Measurements from ENCODE around the gene AFF2. TPM values are rescaled to one million over a fixed set of nuclear protein-coding genes. Genes with fewer than 3 reads are reported as not detected.

AFF2 gene
- total RNA-seq, 1 donor from 2014 or later: 3.3 TPM

DNA sequence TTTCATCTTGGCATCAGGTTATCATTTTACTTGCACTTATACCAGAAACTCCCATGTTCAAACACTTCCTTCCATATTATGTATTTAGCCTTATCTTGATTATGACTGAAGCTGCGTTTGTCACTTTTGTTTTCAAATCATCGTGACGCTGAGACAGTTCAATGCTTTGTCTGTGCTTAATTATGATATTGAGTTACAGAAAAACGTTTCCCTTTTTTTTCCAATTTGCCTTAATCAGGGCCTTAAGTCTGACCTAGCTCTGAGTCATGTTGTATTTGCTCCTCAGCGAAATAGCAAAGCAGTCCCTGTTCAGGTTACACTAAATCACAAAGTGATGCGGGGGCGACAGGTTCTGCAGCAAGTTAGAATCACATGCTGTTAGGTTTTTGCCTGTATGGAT is 254.7 kb downstream of the AFF2 start:
- Mint-ChIP-seq H3K9me3 (no peaks in the 10 kb centered on the region), H3K4me1 (ENCODE audit: low read depth) (no peaks in the 10 kb centered on the region), H3K27ac (no peak overlapping the region), H3K4me3 (ENCODE audit: low read depth) (no peak overlapping the region), H3K27me3 (ENCODE audit: low read depth) (no peaks in the 10 kb centered on the region), H3K36me3 (ENCODE audit: low read depth) (no peaks in the 10 kb centered on the region)
- intact Hi-C loops (cut with micrococcal nuclease): no loop called here
- no peak for DNase-seq (ENCODE audit: low spot score)

DNA sequence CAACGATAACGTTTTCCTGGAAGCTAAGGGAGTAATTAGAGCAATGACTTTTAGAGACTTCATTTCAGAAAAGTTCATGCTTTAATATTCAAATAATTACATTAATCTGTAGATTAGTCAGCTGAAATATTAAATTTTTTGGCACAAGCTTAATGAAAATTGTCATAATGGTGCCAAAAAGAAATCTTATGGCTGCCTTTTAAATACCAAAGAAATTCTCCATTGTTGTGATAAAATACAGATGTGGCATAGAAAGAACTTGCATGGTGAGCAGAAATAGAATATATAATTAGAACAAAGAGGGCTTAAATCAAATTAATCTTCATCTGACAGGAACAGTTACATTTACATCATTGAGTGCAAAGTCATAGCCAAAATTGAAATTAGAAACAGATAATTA is 263.5 kb downstream of the AFF2 start:
- intact Hi-C loops (cut with micrococcal nuclease): no loop called here
- Mint-ChIP-seq H3K27me3 (ENCODE audit: low read depth) (no peaks in the 10 kb centered on the region), H3K9me3 (no peaks in the 10 kb centered on the region), H3K4me1 (ENCODE audit: low read depth) (no peaks in the 10 kb centered on the region), H3K4me3 (ENCODE audit: low read depth) (no peak overlapping the region), H3K36me3 (ENCODE audit: low read depth) (no peaks in the 10 kb centered on the region), H3K27ac (no peak overlapping the region)
- DNase-seq (ENCODE audit: low spot score): no peak

DNA sequence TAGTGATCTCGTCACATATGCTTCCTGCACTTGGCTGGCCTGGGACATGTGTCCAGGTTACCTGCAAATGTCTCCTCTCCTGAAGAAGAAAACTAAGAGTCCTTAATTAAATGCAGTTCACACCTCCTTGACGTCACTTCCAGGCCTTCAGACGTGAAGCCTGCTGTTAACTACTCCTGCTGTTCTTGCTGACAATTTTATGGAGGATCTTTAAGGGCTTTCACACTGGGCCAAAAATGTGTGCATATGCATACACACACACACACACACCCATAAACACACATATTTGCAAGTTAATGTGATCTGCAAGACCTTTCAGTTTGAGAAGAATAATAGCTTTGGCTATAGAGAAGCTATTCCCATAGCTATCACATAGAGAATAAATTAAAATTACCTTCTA is 267.9 kb downstream of the AFF2 start:
- Mint-ChIP-seq H3K36me3 (ENCODE audit: low read depth) (no peaks in the 10 kb centered on the region), H3K27me3 (ENCODE audit: low read depth) (no peaks in the 10 kb centered on the region), H3K27ac (no peak overlapping the region), H3K4me3 (ENCODE audit: low read depth) (no peak overlapping the region), H3K9me3 (no peaks in the 10 kb centered on the region), H3K4me1 (ENCODE audit: low read depth) (no peaks in the 10 kb centered on the region)
- intact Hi-C loops (cut with micrococcal nuclease): no loop called here
- DNase-seq (ENCODE audit: low spot score): no peak

DNA sequence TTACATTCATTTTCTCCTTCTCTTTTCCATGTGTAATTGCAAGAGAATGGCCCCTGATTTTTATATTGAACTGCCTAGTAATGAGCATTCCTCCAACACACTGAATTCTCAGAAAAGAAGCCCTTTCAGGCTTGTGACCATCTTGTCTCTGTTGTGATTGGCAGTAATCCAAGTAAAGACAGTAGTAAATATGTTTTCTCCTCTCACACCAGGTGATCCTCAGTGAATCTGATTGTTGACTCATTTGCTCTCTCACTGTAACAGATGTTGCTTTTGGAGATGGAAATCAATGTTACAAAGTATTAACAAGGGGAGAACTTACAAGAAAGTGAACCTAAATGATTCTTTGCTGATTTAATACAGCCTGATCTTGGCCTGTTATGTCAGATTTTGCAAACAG is 271.0 kb downstream of the AFF2 start:
- H3K4me1 Mint-ChIP-seq (ENCODE audit: low read depth): no peaks in the 10 kb centered on the region
- DNase-seq (ENCODE audit: low spot score): no peak
- H3K4me3 Mint-ChIP-seq (ENCODE audit: low read depth): no peak overlapping the region
- H3K27me3 Mint-ChIP-seq (ENCODE audit: low read depth): no peaks in the 10 kb centered on the region
- H3K27ac Mint-ChIP-seq: no peak overlapping the region
- H3K36me3 Mint-ChIP-seq (ENCODE audit: low read depth): no peaks in the 10 kb centered on the region
- intact Hi-C loops (cut with micrococcal nuclease): no loop called here
- no peaks in the 10 kb centered on the region for H3K9me3 Mint-ChIP-seq

DNA sequence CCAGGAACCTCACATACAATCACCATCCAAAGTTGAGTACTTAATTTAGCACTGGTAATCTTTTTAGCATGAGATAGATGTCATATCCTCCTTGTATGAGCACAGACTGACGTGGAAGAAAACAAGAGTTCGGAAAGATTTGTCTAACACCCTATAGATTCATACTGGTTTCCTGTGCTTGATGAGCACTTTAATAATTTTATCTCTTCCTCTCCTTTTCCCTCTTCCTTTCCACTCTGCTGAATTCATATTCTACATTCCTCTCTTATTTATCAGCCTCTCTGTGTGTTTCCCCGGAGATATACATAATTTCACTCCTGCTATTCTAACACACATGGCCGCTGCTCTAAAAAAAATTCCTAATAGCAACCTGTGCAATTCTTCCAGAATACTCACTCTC is 273.9 kb downstream of the AFF2 start:
- no peaks in the 10 kb centered on the region for H3K4me1 Mint-ChIP-seq (ENCODE audit: low read depth)

DNA sequence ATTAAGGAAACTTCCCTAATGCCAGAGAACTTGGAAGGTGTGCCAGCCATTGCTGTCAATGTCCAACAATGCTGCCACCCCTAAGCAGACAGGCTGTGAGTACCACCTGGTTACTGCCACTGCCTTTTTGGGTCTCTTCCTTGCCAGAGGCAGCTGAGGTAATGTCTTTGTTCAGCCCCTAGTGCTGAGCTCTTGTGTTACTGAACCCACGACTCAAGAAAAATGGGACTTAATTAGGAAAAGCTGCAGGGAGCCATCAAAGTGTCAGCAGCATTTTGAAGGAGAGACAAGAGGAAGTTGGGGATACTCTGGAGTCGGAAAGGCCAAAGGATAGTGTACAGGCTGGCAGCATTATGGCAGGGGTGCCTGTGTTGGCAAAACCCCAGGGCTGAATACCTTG is 283.7 kb downstream of the AFF2 start:
- H3K4me1 Mint-ChIP-seq (ENCODE audit: low read depth): no peaks in the 10 kb centered on the region
- no peaks in the 10 kb centered on the region for H3K27me3 Mint-ChIP-seq (ENCODE audit: low read depth)
- H3K4me3 Mint-ChIP-seq (ENCODE audit: low read depth): no peak overlapping the region
- intact Hi-C loops (cut with micrococcal nuclease): no loop called here
- H3K9me3 Mint-ChIP-seq: peaks cover 5% of the 10 kb centered on the region
- DNase-seq (ENCODE audit: low spot score): no peak
- H3K27ac Mint-ChIP-seq: no peak overlapping the region
- H3K36me3 Mint-ChIP-seq (ENCODE audit: low read depth): no peaks in the 10 kb centered on the region

More for the DNA sequence above, 273.9 kb downstream of the AFF2 start:
- intact Hi-C loops (cut with micrococcal nuclease): no loop called here
- Mint-ChIP-seq H3K9me3 (peaks cover 17% of the 10 kb centered on the region), H3K27ac (no peak overlapping the region), H3K27me3 (ENCODE audit: low read depth) (no peaks in the 10 kb centered on the region), H3K36me3 (ENCODE audit: low read depth) (no peaks in the 10 kb centered on the region), H3K4me3 (ENCODE audit: low read depth) (no peak overlapping the region)
- no peak for DNase-seq (ENCODE audit: low spot score)

DNA sequence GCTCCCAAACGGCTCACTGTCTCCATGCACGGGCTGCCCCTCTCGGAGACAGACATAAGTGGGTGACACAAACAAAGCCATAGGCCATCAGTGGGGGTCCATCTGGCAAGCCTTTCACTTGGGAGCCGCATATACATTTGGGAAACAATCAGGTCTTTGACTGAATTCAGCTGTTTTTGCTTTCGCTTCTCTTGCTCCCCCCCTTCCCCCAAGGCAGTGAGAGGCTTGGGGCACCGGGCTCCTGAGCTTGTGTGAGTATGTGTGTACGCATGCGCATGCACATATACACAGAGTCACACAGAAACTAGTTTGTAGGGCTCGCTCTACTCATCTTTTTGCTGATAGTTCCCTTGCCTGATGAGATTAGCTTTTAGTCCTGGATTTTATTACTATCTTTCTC is 284.4 kb downstream of the AFF2 start:
- Mint-ChIP-seq H3K27me3 (ENCODE audit: low read depth) (no peaks in the 10 kb centered on the region), H3K4me1 (ENCODE audit: low read depth) (no peaks in the 10 kb centered on the region), H3K9me3 (peaks cover 4% of the 10 kb centered on the region), H3K27ac (no peak overlapping the region), H3K36me3 (ENCODE audit: low read depth) (no peaks in the 10 kb centered on the region), H3K4me3 (ENCODE audit: low read depth) (no peak overlapping the region)
- DNase-seq (ENCODE audit: low spot score): no peak
- intact Hi-C loops (cut with micrococcal nuclease): no loop called here

DNA sequence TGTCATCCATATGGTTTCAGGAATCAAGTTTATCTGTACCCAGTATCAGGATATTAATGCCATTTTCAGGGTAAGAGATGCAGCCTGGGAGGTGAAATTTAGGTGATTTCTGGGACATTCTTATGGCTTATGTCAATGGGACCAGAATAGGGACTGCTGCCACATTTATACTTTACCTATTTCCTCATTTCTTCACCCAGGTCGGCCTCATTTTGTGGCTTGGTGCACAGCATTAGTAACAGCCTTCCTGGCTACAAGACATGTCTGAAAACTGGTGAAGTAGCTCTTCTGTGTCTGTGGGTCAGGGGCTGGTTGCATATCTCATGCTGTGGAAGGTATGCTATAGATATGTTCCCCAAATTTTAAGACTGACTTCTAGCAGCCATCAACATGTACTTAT is 284.8 kb downstream of the AFF2 start:
- Mint-ChIP-seq H3K36me3 (ENCODE audit: low read depth) (no peaks in the 10 kb centered on the region), H3K4me1 (ENCODE audit: low read depth) (no peaks in the 10 kb centered on the region), H3K9me3 (peaks cover 2% of the 10 kb centered on the region), H3K27ac (no peak overlapping the region), H3K4me3 (ENCODE audit: low read depth) (no peak overlapping the region), H3K27me3 (ENCODE audit: low read depth) (no peaks in the 10 kb centered on the region)
- intact Hi-C loops (cut with micrococcal nuclease): no loop called here
- DNase-seq (ENCODE audit: low spot score): no peak

DNA sequence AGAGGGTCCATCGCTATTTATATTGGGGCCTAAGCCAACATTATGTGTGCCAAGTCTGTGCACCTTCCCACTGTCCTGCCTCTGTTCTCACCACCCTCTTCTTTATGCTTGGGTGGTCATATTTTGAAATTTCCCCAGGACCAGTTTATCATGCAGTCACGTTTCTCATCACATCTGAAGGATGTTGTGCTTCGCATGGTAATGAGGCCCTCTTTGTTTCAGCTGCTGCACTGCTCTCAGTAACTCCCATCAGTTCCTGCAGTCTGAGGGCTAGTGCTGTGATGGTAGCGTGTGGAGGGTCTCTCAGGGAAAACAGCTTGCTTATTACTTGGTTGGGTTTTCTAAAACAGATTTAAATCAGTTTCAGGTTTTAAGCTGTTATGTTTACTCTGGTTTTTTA is 288.0 kb downstream of the AFF2 start:
- Mint-ChIP-seq H3K27ac (no peak overlapping the region), H3K4me1 (ENCODE audit: low read depth) (no peaks in the 10 kb centered on the region), H3K4me3 (ENCODE audit: low read depth) (no peak overlapping the region), H3K36me3 (ENCODE audit: low read depth) (no peaks in the 10 kb centered on the region), H3K9me3 (no peaks in the 10 kb centered on the region), H3K27me3 (ENCODE audit: low read depth) (no peaks in the 10 kb centered on the region)
- intact Hi-C loops (cut with micrococcal nuclease): no loop called here
- no peak for DNase-seq (ENCODE audit: low spot score)

DNA sequence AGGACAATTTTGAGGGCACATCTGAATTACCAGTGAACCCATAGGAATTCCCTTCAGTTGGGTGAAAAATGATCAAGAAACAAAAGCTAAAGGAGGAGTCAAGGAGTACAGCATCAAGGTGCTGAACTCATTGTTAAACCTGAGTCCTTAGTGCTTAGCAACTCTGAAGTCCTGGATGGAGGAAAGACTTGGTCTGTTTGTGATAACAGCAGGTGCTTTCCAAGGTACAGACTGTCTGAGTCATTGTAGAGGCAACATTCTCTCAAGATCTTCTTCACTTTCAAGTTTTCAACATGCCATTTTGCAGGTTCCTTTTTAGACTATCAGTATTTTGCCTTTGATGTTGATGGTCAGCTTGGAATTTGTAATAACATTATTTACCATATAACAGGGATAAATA is 293.9 kb downstream of the AFF2 start:
- no peak overlapping the region for H3K4me3 Mint-ChIP-seq (ENCODE audit: low read depth)
- no peaks in the 10 kb centered on the region for H3K9me3 Mint-ChIP-seq
- H3K4me1 Mint-ChIP-seq (ENCODE audit: low read depth): no peaks in the 10 kb centered on the region
- no peak for DNase-seq (ENCODE audit: low spot score)
- intact Hi-C loops (cut with micrococcal nuclease): no loop called here
- no peak overlapping the region for H3K27ac Mint-ChIP-seq
- H3K27me3 Mint-ChIP-seq (ENCODE audit: low read depth): no peaks in the 10 kb centered on the region
- no peaks in the 10 kb centered on the region for H3K36me3 Mint-ChIP-seq (ENCODE audit: low read depth)

DNA sequence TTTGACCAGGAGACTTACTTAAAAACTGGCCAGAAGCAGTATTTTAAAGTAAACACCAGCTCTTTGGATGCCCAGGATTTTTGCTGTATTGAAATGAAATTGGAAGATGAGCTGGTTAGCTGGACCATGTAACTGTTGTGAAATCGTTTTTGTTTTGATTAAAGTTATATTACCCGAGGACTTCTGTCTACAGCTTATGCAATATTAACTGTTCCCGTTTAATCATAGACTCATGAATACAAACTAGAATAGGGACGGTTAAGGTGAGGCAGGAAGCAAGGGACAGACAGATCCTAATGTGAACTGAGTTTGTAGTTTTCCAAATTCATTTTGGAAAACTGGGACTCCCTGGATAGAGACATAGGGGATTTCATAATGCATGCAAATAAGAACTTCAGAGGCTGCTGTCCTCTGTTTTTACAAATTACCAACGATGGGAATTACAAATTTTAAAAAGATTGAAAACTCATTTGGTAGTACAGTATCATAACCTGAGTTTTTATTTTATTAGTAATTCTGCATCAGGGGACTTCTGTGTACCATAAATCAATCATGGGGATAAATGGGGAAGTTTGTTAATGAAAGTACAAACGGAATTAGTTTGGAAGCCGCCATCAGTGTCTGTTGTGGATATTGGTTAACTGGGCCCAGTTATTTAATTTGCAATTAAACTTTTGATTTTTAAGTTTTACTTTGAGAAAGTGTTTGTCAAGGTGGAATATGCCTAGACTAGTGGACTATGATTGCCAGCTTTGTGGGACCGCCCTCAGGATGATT is 304.4 kb downstream of the AFF2 start:
- H3K27ac Mint-ChIP-seq: no peak overlapping the region
- no peaks in the 10 kb centered on the region for H3K9me3 Mint-ChIP-seq
- H3K36me3 Mint-ChIP-seq (ENCODE audit: low read depth): no peaks in the 10 kb centered on the region
- H3K27me3 Mint-ChIP-seq (ENCODE audit: low read depth): no peaks in the 10 kb centered on the region
- no peak overlapping the region for H3K4me3 Mint-ChIP-seq (ENCODE audit: low read depth)
- H3K4me1 Mint-ChIP-seq (ENCODE audit: low read depth): no peaks in the 10 kb centered on the region
- intact Hi-C loops (cut with micrococcal nuclease): no loop called here
- no peak for DNase-seq (ENCODE audit: low spot score)

DNA sequence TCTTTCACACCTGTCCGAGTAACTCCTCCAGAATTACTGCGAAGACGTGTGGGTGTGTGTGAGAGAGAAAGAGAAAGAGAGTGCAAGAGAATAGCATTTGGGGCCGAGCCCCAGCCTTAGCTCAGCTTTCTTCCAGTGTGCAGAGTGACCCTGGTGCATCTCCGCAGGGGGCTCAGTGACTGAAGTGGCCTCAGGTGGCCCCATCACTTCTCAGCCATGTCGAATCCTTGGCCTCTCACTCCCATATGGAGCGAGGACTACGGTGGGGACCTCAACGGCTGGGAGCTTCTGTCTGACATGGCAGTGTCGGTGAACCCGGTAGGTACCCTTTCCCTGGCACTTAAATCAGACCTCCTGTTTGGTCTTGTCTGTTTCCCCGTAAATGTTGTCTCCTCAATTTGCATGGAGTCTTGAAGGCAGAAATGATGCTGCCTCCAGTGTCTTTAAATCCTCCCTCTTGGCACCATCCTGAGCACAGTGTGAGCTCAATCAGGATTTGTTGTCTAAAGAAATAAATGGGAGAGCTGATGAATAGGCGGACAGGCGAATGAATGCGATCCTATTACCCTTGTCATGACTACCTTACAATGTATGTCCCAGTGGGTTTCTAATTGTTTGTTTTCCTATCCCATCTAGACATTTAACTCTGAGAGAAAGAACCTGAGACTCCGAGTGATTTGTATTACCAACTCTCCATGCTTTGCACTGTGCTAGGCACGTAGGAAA is 305.9 kb downstream of the AFF2 start:
- H3K4me1 Mint-ChIP-seq (ENCODE audit: low read depth): no peaks in the 10 kb centered on the region
- no peaks in the 10 kb centered on the region for H3K9me3 Mint-ChIP-seq
- no peak for DNase-seq (ENCODE audit: low spot score)
- intact Hi-C loops (cut with micrococcal nuclease): no loop called here
- no peak overlapping the region for H3K27ac Mint-ChIP-seq
- H3K36me3 Mint-ChIP-seq (ENCODE audit: low read depth): no peaks in the 10 kb centered on the region
- H3K4me3 Mint-ChIP-seq (ENCODE audit: low read depth): no peak overlapping the region
- no peaks in the 10 kb centered on the region for H3K27me3 Mint-ChIP-seq (ENCODE audit: low read depth)

DNA sequence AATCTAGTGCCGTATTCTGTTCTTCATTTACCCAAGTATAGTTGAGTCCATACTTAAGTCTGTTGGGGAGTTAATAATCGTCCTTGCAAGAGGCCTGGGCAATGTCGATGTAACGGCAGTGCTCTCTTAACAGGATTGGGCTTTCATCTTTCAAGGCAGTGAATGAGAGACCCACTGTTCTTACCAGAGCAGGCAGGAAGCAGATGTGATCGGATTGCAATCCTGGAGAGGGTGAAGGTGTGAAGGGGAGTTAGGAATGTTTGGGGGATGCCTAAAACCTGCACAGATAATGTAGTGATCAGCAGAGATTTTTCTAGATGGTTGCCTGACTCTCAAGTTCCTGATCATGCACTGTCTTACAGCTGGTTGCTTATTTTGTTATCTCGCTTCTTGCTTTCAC is 308.4 kb downstream of the AFF2 start:
- no peaks in the 10 kb centered on the region for H3K9me3 Mint-ChIP-seq
- no peak overlapping the region for H3K27ac Mint-ChIP-seq
- H3K4me1 Mint-ChIP-seq (ENCODE audit: low read depth): no peaks in the 10 kb centered on the region
- no peaks in the 10 kb centered on the region for H3K27me3 Mint-ChIP-seq (ENCODE audit: low read depth)
- no peak overlapping the region for H3K4me3 Mint-ChIP-seq (ENCODE audit: low read depth)
- intact Hi-C loops (cut with micrococcal nuclease): no loop called here
- no peaks in the 10 kb centered on the region for H3K36me3 Mint-ChIP-seq (ENCODE audit: low read depth)
- no peak for DNase-seq (ENCODE audit: low spot score)

Measured in activated T-helper 2 cell treated with anti-CD3 and anti-CD28 coated beads, Interferon-gamma antibody, Interleukin-2, Interleukin-4, amounts not matched to agents 10 μg/mL and 5 μg/mL and 100 μg/mL, durations not matched to agents 14 hours and 24 hours and 36 hours (primary cell).